ENCODE results near the gene CER1. TPM values are rescaled to one million over a fixed set of nuclear protein-coding genes. Genes with fewer than 3 reads are reported as not detected.

CER1 gene
- total RNA-seq, 4 donors from 2014 or later = 0.48 TPM; not detected in 3

DNA sequence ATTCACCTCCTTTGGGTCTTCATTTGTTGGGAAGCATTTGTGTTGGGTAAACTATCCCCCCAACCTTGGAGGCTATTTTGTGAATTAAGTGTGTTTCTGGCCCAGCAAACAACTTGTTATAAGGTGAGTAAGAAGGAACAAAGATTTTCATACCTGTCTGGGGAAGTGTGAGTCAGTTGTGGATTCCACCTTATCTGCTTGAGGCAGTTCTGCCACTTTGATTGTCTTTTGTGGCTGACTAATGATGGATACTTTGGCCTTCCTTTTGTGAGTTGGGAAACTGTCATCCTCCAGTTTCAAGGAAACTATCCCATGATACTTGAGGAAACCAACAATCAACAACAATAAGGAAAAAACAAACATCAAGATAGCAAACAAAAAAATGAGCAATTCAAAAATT is 24.6 kb upstream of the CER1 start:
- in situ Hi-C loops (cut with MboI; ENCODE audit: low pct_ligation_motif_present in 1 of 4, low pct_unique_long_range_greater_than_20kb in 1 of 4, low sequenced_read_pairs in 3 of 4) = no loop called here
- no peak for DNase-seq
- intact Hi-C loops (cut with DNase I; ENCODE audit: low total_unique reads) = no loop called here
- Histone ChIP-seq H3K9me3 (no peaks in the 10 kb centered on the region), H3K27me3 (no peaks in the 10 kb centered on the region), H3K4me3 (no peak overlapping the region), H3K27ac (no peak overlapping the region), H3K36me3 (no peaks in the 10 kb centered on the region), H3K4me1 (no peaks in the 10 kb centered on the region)
- TF ChIP-seq EP300 (IDR thresholded peaks at IDR 0.05; ENCODE audit: low read depth) (no peak), CTCF (IDR thresholded peaks at IDR 0.05) (no peak), POLR2AphosphoS5 (IDR thresholded peaks at IDR 0.05) (no peak), POLR2A (IDR thresholded peaks at IDR 0.05) (no peak)

DNA sequence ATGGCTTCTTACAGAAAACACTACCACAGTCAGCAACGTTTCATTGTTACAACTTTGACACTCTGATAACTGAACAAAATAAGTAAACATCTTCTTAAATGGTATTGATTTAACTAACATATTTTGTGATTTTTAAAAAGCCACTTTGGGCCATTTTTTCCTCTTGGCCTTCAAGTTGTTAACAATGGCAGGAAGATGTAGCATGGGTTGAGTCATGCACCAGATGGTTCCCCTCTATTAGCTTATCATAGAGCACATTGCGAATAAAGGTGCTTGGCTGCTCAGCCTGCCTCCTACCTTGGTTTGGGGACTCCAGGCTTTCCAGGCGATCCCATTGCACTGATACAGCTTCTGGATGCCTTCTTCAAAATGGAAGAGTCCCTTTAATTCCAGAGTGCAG is 24.1 kb upstream of the CER1 start:
- DNase-seq = no peak
- H3K4me1 ChIP-seq = no peaks in the 10 kb centered on the region
- no peaks in the 10 kb centered on the region for H3K36me3 ChIP-seq
- no peak overlapping the region for H3K4me3 ChIP-seq
- H3K9me3 ChIP-seq = no peaks in the 10 kb centered on the region
- 84 to 90% methylated on average over 2 to 3 of the region's 3 CpGs for WGBS, 2 donors (ENCODE audit: low coverage in 1 of 2)
- in situ Hi-C loops (cut with MboI; ENCODE audit: low pct_ligation_motif_present in 1 of 4, low pct_unique_long_range_greater_than_20kb in 1 of 4, low sequenced_read_pairs in 3 of 4) (no loop called here), intact Hi-C loops (cut with DNase I; ENCODE audit: low total_unique reads) (no loop called here)
- no peak for TF ChIP-seq POLR2AphosphoS5 (IDR thresholded peaks at IDR 0.05)
- TF ChIP-seq CTCF (IDR thresholded peaks at IDR 0.05) = no peak
- TF ChIP-seq POLR2A (IDR thresholded peaks at IDR 0.05) = no peak
- TF ChIP-seq EP300 (IDR thresholded peaks at IDR 0.05; ENCODE audit: low read depth) = no peak
- no peak overlapping the region for H3K27ac ChIP-seq
- H3K27me3 ChIP-seq = no peaks in the 10 kb centered on the region

DNA sequence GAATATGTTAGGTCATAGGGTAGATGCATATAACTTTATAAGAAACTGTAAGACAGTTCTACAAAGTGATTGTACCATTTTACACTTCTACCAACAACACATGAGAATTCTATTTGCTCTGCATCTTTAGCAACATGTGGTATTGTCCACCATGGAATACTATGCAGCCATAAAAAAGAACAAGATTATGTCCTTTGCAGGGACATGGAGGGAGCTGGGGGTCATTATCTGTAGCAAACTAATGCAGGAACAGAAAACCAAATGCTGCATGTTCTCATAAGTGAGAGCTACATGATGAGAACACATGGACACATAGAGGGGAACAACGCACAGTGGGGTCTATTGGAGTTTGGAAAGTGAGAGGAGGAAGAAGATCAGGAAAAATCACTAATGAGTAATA is 22.2 kb upstream of the CER1 start:
- Histone ChIP-seq H3K4me3 (no peak overlapping the region), H3K4me1 (no peaks in the 10 kb centered on the region), H3K9me3 (no peaks in the 10 kb centered on the region), H3K27ac (no peak overlapping the region), H3K36me3 (no peaks in the 10 kb centered on the region), H3K27me3 (no peaks in the 10 kb centered on the region)
- intact Hi-C loops (cut with DNase I; ENCODE audit: low total_unique reads) (no loop called here), in situ Hi-C loops (cut with MboI; ENCODE audit: low pct_ligation_motif_present in 1 of 4, low pct_unique_long_range_greater_than_20kb in 1 of 4, low sequenced_read_pairs in 3 of 4) (no loop called here)
- 89 to 100% methylated on average over 1 of the region's 1 CpG for WGBS, 2 donors (ENCODE audit: low coverage in 1 of 2)
- TF ChIP-seq POLR2A (IDR thresholded peaks at IDR 0.05) = no peak
- no peak for TF ChIP-seq EP300 (IDR thresholded peaks at IDR 0.05; ENCODE audit: low read depth)
- no peak for TF ChIP-seq CTCF (IDR thresholded peaks at IDR 0.05)
- no peak for DNase-seq

DNA sequence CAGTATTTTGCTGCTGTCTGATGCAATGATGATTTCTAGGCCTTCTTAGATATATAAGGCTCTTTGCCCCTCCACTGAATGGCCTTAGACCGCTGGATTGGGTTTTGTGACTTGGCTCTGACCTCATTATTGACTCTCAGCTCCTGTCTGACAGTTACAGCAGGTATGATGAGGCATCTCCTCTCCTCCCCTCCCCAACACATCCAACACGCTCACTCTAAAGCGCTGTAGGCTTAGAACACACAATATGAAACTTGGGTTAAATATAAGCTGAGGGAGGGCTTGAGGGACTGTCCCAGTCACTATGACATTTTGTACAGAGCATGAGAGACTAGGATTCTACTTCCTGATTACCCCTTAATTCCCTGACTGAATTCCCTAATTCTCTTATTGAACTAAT is 18.8 kb upstream of the CER1 start:
- Histone ChIP-seq H3K4me3 (no peak overlapping the region), H3K4me1 (no peaks in the 10 kb centered on the region), H3K9me3 (no peaks in the 10 kb centered on the region), H3K27ac (no peak overlapping the region), H3K36me3 (no peaks in the 10 kb centered on the region), H3K27me3 (no peaks in the 10 kb centered on the region)
- DNase-seq = no peak
- 86 to 95% methylated on average over 1 to 3 of the region's 3 CpGs for WGBS, 2 donors (ENCODE audit: low coverage in 1 of 2)
- intact Hi-C loops (cut with DNase I; ENCODE audit: low total_unique reads) (no loop called here), in situ Hi-C loops (cut with MboI; ENCODE audit: low pct_ligation_motif_present in 1 of 4, low pct_unique_long_range_greater_than_20kb in 1 of 4, low sequenced_read_pairs in 3 of 4) (no loop called here)
- TF ChIP-seq EP300 (IDR thresholded peaks at IDR 0.05; ENCODE audit: low read depth) (no peak), CTCF (IDR thresholded peaks at IDR 0.05) (no peak), POLR2A (IDR thresholded peaks at IDR 0.05) (no peak), POLR2AphosphoS5 (IDR thresholded peaks at IDR 0.05) (no peak)
